ENCODE results near the gene TSPO2.

Gene TSPO2

GRCh38 chr6:41050536-41050935 lies 8.3 kb downstream of the TSPO2 start:
- DNase-seq (ENCODE audit: low read depth in 2 of 2) = no peak

- no peak for DNase-seq (ENCODE audit: low read depth in 2 of 2)
Observed at GRCh38 chr6:41051873-41052272, 9.6 kb downstream of the TSPO2 start.

GRCh38 chr6:41053041-41053440 lies 10.8 kb downstream of the TSPO2 start, which contains the start of gene APOBEC2:
TSS of gene APOBEC2 (plus strand) at chr6:41053202. CDS start at chr6:41053348, 146 bp downstream.
- DNase-seq (ENCODE audit: low read depth in 2 of 2) = no peak

GRCh38 chr6:41054511-41054910 lies 12.2 kb downstream of the TSPO2 start:
- no peak for DNase-seq (ENCODE audit: low read depth in 2 of 2)

- no peak for DNase-seq (ENCODE audit: low read depth in 2 of 2)
Observed at GRCh38 chr6:41055149-41055548, 12.9 kb downstream of the TSPO2 start.

GRCh38 chr6:41056768-41057490 lies 14.7 kb downstream of the TSPO2 start:
- DNase-seq (ENCODE audit: low read depth in 2 of 2) = no peak

GRCh38 chr6:41058783-41059181 lies 16.5 kb downstream of the TSPO2 start:
- no peak for DNase-seq (ENCODE audit: low read depth in 2 of 2)

GRCh38 chr6:41059556-41059955 lies 17.3 kb downstream of the TSPO2 start:
- no peak for DNase-seq (ENCODE audit: low read depth in 2 of 2)

GRCh38 chr6:41061196-41061726 lies 19.0 kb downstream of the TSPO2 start:
- no peak for DNase-seq (ENCODE audit: low read depth in 2 of 2)

GRCh38 chr6:41062056-41062455 lies 19.8 kb downstream of the TSPO2 start:
- DNase-seq (ENCODE audit: low read depth in 2 of 2) = no peak

- DNase-seq (ENCODE audit: low read depth in 2 of 2) = no peak
Observed at GRCh38 chr6:41063884-41064285, 21.6 kb downstream of the TSPO2 start.

- DNase-seq (ENCODE audit: low read depth in 2 of 2) = no peak
Observed at GRCh38 chr6:41064841-41065240, 22.6 kb downstream of the TSPO2 start.

GRCh38 chr6:41065550-41066026 lies 23.3 kb downstream of the TSPO2 start:
- DNase-seq (ENCODE audit: low read depth in 2 of 2) = no peak

- peak; percentile 34 to 35 for DNase-seq (ENCODE audit: low read depth in 2 of 2)
Observed at GRCh38 chr6:41066867-41067304, 24.6 kb downstream of the TSPO2 start.

- DNase-seq (ENCODE audit: low read depth in 2 of 2) = no peak
Observed at GRCh38 chr6:41071501-41071922, 29.2 kb downstream of the TSPO2 start.

GRCh38 chr6:41071923-41072835 lies 29.9 kb downstream of the TSPO2 start, which contains the start of gene OARD1:
TSS of gene OARD1 (minus strand) at chr6:41072356. CDS start at chr6:41071634, 722 bp downstream.
- peak; percentile 99 to 100 for DNase-seq (ENCODE audit: low read depth in 2 of 2)

- DNase-seq (ENCODE audit: low read depth in 2 of 2) = peak in 1 of 2 donors; percentile 100
Observed at GRCh38 chr6:41072836-41073202, 30.6 kb downstream of the TSPO2 start, which contains the start of gene NFYA. TSS of gene NFYA (plus strand) at chr6:41072974. CDS start at chr6:41079090, 6,116 bp downstream.

GRCh38 chr6:41073203-41073967 lies 31.1 kb downstream of the TSPO2 start:
- peak; percentile 58 to 68 for DNase-seq (ENCODE audit: low read depth in 2 of 2)

GRCh38 chr6:41073968-41074691 lies 31.9 kb downstream of the TSPO2 start:
- DNase-seq (ENCODE audit: low read depth in 2 of 2) = no peak

- no peak for DNase-seq (ENCODE audit: low read depth in 2 of 2)
Observed at GRCh38 chr6:41074692-41075436, 32.6 kb downstream of the TSPO2 start.
